Spinal cord (tissue), 10 donors: ENCODE data around the gene RHBG. TPM values are rescaled to one million over a fixed set of nuclear protein-coding genes. Genes with fewer than 3 reads are reported as not detected.
A peak's percentile ranks its signal among the peaks of the same experiment; 100 is the strongest.

Source experiments
- DNase-seq, 6 donors: peaks; one replicate each; pipeline versions ENCODE4 v3.0.0 to v3.0.0-alpha.2; 2013 to 2015; ENCODE audit warnings: low spot score in 6 of 6, low read depth in 4 of 6
- H3K27ac ChIP-seq: one replicate; pipeline ENCODE4 v1.5.1; 2013; ENCODE audit warnings: low read depth, low read length, control low read depth
- H3K27me3 ChIP-seq: one replicate; pipeline ENCODE4 v1.6.1; 2013; ENCODE audit warnings: low read length; ENCODE audit not compliant: control insufficient read depth, insufficient read depth
- H3K36me3 ChIP-seq: one replicate; pipeline ENCODE4 v1.6.1; 2013; ENCODE audit warnings: low read length; ENCODE audit not compliant: control insufficient read depth, insufficient read depth
- H3K4me1 ChIP-seq: one replicate; pipeline ENCODE4 v1.6.1; 2013; ENCODE audit warnings: low read length; ENCODE audit not compliant: control insufficient read depth, insufficient read depth
- H3K4me3 ChIP-seq: one replicate; pipeline ENCODE4 v1.5.1; 2013; ENCODE audit warnings: low read depth, low read length, control low read depth
- H3K9me3 ChIP-seq: one replicate; pipeline ENCODE4 v1.6.1; 2013; ENCODE audit warnings: low read length; ENCODE audit not compliant: control insufficient read depth, insufficient read depth
- WGBS: methylation state at CpG from one replicate; pipeline ENCODE4 v1.1.5; 2013; ENCODE audit warnings: missing lambda C conversion rate; ENCODE audit not compliant: insufficient coverage; 5-methylcytosine and 5-hydroxymethylcytosine counted together
- polyA plus RNA-seq, 2 donors: library from polyadenylated mRNA; unstranded; fragments of 120-200 nt; gene quantifications; one replicate each; pipeline ENCODE4 v1.2.1, GENCODE V29; 2013; ENCODE audit not compliant: insufficient read length in 2 of 2
- total RNA-seq, 2 donors: library from RNA; depleted of rRNA in 1 of 2; stranded (reverse); fragments of 120-200 nt in 1 of 2; fragments of >200 nt in 1 of 2; gene quantifications; one replicate each; pipeline versions ENCODE4 v1.2.3 to v1.2.4, GENCODE V29; 2013 to 2014
- donor health status: healthy.

RHBG gene
- total and polyA plus RNA-seq, 4 donors, result 0.26 to 0.81 TPM; not detected in 2

GRCh38 chr1:156412653-156413321 lies 43.8 kb downstream of the RHBG start:
- peak in 2 of 6 donors; percentile 96 to 97 for DNase-seq
- H3K36me3 ChIP-seq, result peaks cover 87% of the 10 kb centered on the region
- no peaks in the 10 kb centered on the region for H3K27me3 ChIP-seq
- H3K27ac ChIP-seq, result peak overlapping the region; percentile 95
- peaks cover 84% of the 10 kb centered on the region for H3K4me1 ChIP-seq
- H3K4me3 ChIP-seq, result peak overlapping the region; percentile 76
- no peaks in the 10 kb centered on the region for H3K9me3 ChIP-seq
- 16% methylated on average over 7 of the region's 10 CpGs for WGBS

GRCh38 chr1:156413391-156414246 lies 44.6 kb downstream of the RHBG start:
- Histone ChIP-seq H3K27me3 (no peaks in the 10 kb centered on the region), H3K36me3 (peaks cover 87% of the 10 kb centered on the region), H3K9me3 (no peaks in the 10 kb centered on the region), H3K27ac (peak overlapping the region; percentile 95), H3K4me3 (peak overlapping the region; percentile 76), H3K4me1 (peaks cover 81% of the 10 kb centered on the region)
- peak in 3 of 6 donors; percentile 83 to 93 (median 91) for DNase-seq
- 14% methylated on average over 4 of the region's 10 CpGs for WGBS

- peaks cover 72% of the 10 kb centered on the region for H3K4me1 ChIP-seq
- H3K27me3 ChIP-seq, result peaks cover 3% of the 10 kb centered on the region
These were observed 45.6 kb downstream of the RHBG start for GRCh38 chr1:156414461-156415064.

GRCh38 chr1:156416993-156417392 lies 48.0 kb downstream of the RHBG start:
- Histone ChIP-seq H3K4me3 (peak overlapping the region; percentile 76), H3K4me1 (peaks cover 69% of the 10 kb centered on the region), H3K27me3 (peaks cover 25% of the 10 kb centered on the region), H3K36me3 (peaks cover 82% of the 10 kb centered on the region), H3K27ac (peak overlapping the region; percentile 95), H3K9me3 (no peaks in the 10 kb centered on the region)
- no peak for DNase-seq
- no CpG with 5 or more reads among the region's 1 CpG for WGBS

More at GRCh38 chr1:156414461-156415064, 45.6 kb downstream of the RHBG start:
- WGBS, result 11% methylated on average over 4 of the region's 8 CpGs
- Histone ChIP-seq H3K36me3 (peaks cover 80% of the 10 kb centered on the region), H3K9me3 (no peaks in the 10 kb centered on the region), H3K27ac (peak overlapping the region; percentile 95), H3K4me3 (peak overlapping the region; percentile 76)
- no peak for DNase-seq

GRCh38 chr1:156417401-156418020 lies 48.5 kb downstream of the RHBG start:
- peaks cover 69% of the 10 kb centered on the region for H3K4me1 ChIP-seq
- peaks cover 80% of the 10 kb centered on the region for H3K36me3 ChIP-seq
- H3K27me3 ChIP-seq, result peaks cover 25% of the 10 kb centered on the region
- H3K4me3 ChIP-seq, result peak overlapping the region; percentile 76
- 16% methylated on average over 2 of the region's 6 CpGs for WGBS
- peak in 1 of 6 donors; percentile 80 for DNase-seq
- H3K9me3 ChIP-seq, result no peaks in the 10 kb centered on the region
- peak overlapping the region; percentile 95 for H3K27ac ChIP-seq

- Histone ChIP-seq H3K36me3 (peaks cover 75% of the 10 kb centered on the region), H3K4me1 (peaks cover 64% of the 10 kb centered on the region), H3K27me3 (peaks cover 29% of the 10 kb centered on the region), H3K4me3 (peak overlapping the region; percentile 76), H3K9me3 (no peaks in the 10 kb centered on the region), H3K27ac (peak overlapping the region; percentile 95)
- DNase-seq, result no peak
- 24% methylated on average over 4 of the region's 12 CpGs for WGBS
These were observed 49.5 kb downstream of the RHBG start for GRCh38 chr1:156418416-156419070.

GRCh38 chr1:156419854-156420204 lies 50.8 kb downstream of the RHBG start:
- H3K9me3 ChIP-seq, result no peaks in the 10 kb centered on the region
- no peak for DNase-seq
- 3% methylated on average over 3 of the region's 5 CpGs for WGBS
- peak overlapping the region; percentile 95 for H3K27ac ChIP-seq
- peaks cover 33% of the 10 kb centered on the region for H3K27me3 ChIP-seq
- peaks cover 57% of the 10 kb centered on the region for H3K4me1 ChIP-seq
- H3K36me3 ChIP-seq, result peaks cover 67% of the 10 kb centered on the region
- H3K4me3 ChIP-seq, result peak overlapping the region; percentile 76

- H3K4me1 ChIP-seq, result peaks cover 55% of the 10 kb centered on the region
- peaks cover 65% of the 10 kb centered on the region for H3K36me3 ChIP-seq
- H3K27ac ChIP-seq, result peak overlapping the region; percentile 95
- DNase-seq, result no peak
- H3K27me3 ChIP-seq, result peaks cover 34% of the 10 kb centered on the region
- under 1% methylated on average over 44 of the region's 69 CpGs for WGBS
- peak overlapping the region; percentile 76 for H3K4me3 ChIP-seq
- no peaks in the 10 kb centered on the region for H3K9me3 ChIP-seq
These were observed 51.4 kb downstream of the RHBG start for GRCh38 chr1:156420205-156421061.
